CD4-positive, alpha-beta T cell treated with Interleukin-6 for 4 hours (primary cell): ENCODE results near the gene SCUBE1.
A peak's percentile ranks its signal among the peaks of the same experiment; 100 is the strongest.

Experiments used
- DNase-seq: peaks from one replicate; pipeline ENCODE4 v3.0.0-alpha.2; 2020; ENCODE audit warnings: mixed read lengths

The SCUBE1 gene

GRCh38 chr22:43187171-43188099, 155.7 kb downstream of the SCUBE1 start:
- DNase-seq, result peak; percentile 98

GRCh38 chr22:43186272-43187170, 156.7 kb downstream of the SCUBE1 start, which contains the start of gene TTLL12:
TSS of gene TTLL12 (minus strand) at chr22:43187134. CDS start at chr22:43187069, 65 bp downstream.
- DNase-seq, result peak; percentile 69

- DNase-seq, result no peak
These were observed 157.3 kb downstream of the SCUBE1 start for GRCh38 chr22:43185860-43186261.

- DNase-seq, result no peak
These were observed 159.5 kb downstream of the SCUBE1 start for GRCh38 chr22:43183496-43184277.

- DNase-seq, result no peak
These were observed 160.4 kb downstream of the SCUBE1 start for GRCh38 chr22:43182726-43183125.

- no peak for DNase-seq
These were observed 161.1 kb downstream of the SCUBE1 start for GRCh38 chr22:43182118-43182517.

GRCh38 chr22:43181321-43182076, 161.7 kb downstream of the SCUBE1 start:
- no peak for DNase-seq

- DNase-seq, result no peak
These were observed 162.5 kb downstream of the SCUBE1 start for GRCh38 chr22:43180670-43181069.

- no peak for DNase-seq
These were observed 163.3 kb downstream of the SCUBE1 start for GRCh38 chr22:43179911-43180195.

- no peak for DNase-seq
These were observed 163.8 kb downstream of the SCUBE1 start for GRCh38 chr22:43179146-43179910.

GRCh38 chr22:43177479-43177878, 165.7 kb downstream of the SCUBE1 start:
- DNase-seq, result no peak

GRCh38 chr22:43176090-43176489, 167.1 kb downstream of the SCUBE1 start:
- DNase-seq, result no peak

GRCh38 chr22:43174941-43175531, 168.1 kb downstream of the SCUBE1 start:
- no peak for DNase-seq

GRCh38 chr22:43173976-43174720, 169.0 kb downstream of the SCUBE1 start:
- DNase-seq, result no peak

- DNase-seq, result no peak
These were observed 169.6 kb downstream of the SCUBE1 start for GRCh38 chr22:43173566-43173965.

- no peak for DNase-seq
These were observed 171.0 kb downstream of the SCUBE1 start for GRCh38 chr22:43172191-43172590.

- DNase-seq, result no peak
These were observed 171.6 kb downstream of the SCUBE1 start for GRCh38 chr22:43171607-43172006.

GRCh38 chr22:43171019-43171491, 172.1 kb downstream of the SCUBE1 start:
- no peak for DNase-seq

GRCh38 chr22:43170131-43170480, 173.1 kb downstream of the SCUBE1 start:
- no peak for DNase-seq
